WTC11 (cell line): Measurements from ENCODE around the gene TAF5L. TPM values are rescaled to one million over a fixed set of nuclear protein-coding genes. Genes with fewer than 3 reads are reported as not detected.

ENCODE experiments used
- ATAC-seq: fragments of 200-7000 bp; cut with Tn5 transposase; 2 replicates; pipeline ENCODE4 v1.10.0; 2021; ENCODE audit warnings: mild to moderate bottlenecking, moderate library complexity
- CTCF ChIA-PET: fragments of 300-600 bp; sonication (Branson Sonifier 250); formaldehyde crosslinking; loops from one replicate; lab custom pipeline; 2021; ENCODE audit warnings: antibody characterized with exemption; lab: Charles Lee
- POLR2A ChIA-PET: fragments of 350-600 bp; sonication (Branson Sonifier 250); formaldehyde crosslinking; loops from one replicate; lab custom pipeline; 2021; ENCODE audit warnings: antibody characterized with exemption; lab: Charles Lee
- DNase-seq: peaks from one replicate; pipeline ENCODE4 v3.0.0; 2021; ENCODE audit warnings: low spot score
- H3K27ac Mint-ChIP-seq: 2 replicates; pipeline ENCODE4 v1.8.0; 2021; ENCODE audit warnings: mixed read lengths
- H3K27me3 Mint-ChIP-seq: 2 replicates; pipeline ENCODE4 v1.8.0; 2021; ENCODE audit warnings: low read depth, mild to moderate bottlenecking, moderate library complexity, mixed read lengths
- H3K36me3 Mint-ChIP-seq: 2 replicates; pipeline ENCODE4 v1.8.0; 2021; ENCODE audit warnings: mixed read lengths
- H3K4me1 Mint-ChIP-seq: 2 replicates; pipeline ENCODE4 v1.8.0; 2022; ENCODE audit warnings: mixed read lengths
- H3K4me3 Mint-ChIP-seq: 2 replicates; pipeline ENCODE4 v1.8.0; 2021; ENCODE audit warnings: mild to moderate bottlenecking, moderate library complexity, mixed read lengths
- H3K9me3 Mint-ChIP-seq: 2 replicates; pipeline ENCODE4 v1.8.0; 2021; ENCODE audit warnings: mixed read lengths
- ATF6 ChIP-seq: sonication (generic); formaldehyde crosslinking; IDR thresholded peaks from 2 replicates; pipeline ENCODE4 v1.8.1; 2023; ENCODE audit warnings: mild to moderate bottlenecking, missing genetic modification reagents
- E2F1 ChIP-seq: sonication (generic); formaldehyde crosslinking; IDR thresholded peaks from 2 replicates; pipeline ENCODE4 v1.8.0; 2022; ENCODE audit warnings: mild to moderate bottlenecking, missing genetic modification reagents
- E2F4 ChIP-seq: sonication (generic); formaldehyde crosslinking; IDR thresholded peaks from 2 replicates; pipeline ENCODE4 v1.8.1; 2022; ENCODE audit warnings: low read depth, mild to moderate bottlenecking, moderate library complexity, missing genetic modification reagents, borderline replicate concordance
- HMGXB4 ChIP-seq: sonication (generic); formaldehyde crosslinking; IDR thresholded peaks from 2 replicates; pipeline ENCODE4 v1.8.1; 2023; ENCODE audit warnings: mild to moderate bottlenecking, moderate library complexity, missing genetic modification reagents
- IRF2 ChIP-seq: sonication (generic); formaldehyde crosslinking; IDR thresholded peaks from 2 replicates; pipeline ENCODE4 v1.8.0; 2022; ENCODE audit warnings: low read depth, missing genetic modification reagents, borderline replicate concordance
- JAZF1 ChIP-seq: fragments of 250-450 bp; sonication (Bioruptor Pico); IDR thresholded peaks from 2 replicates; pipeline ENCODE4 v1.9.0; 2021; ENCODE audit warnings: moderate library complexity, mild to moderate bottlenecking, inconsistent platforms
- JUN ChIP-seq: sonication (generic); formaldehyde crosslinking; IDR thresholded peaks from 2 replicates; pipeline ENCODE4 v1.8.0; 2023; ENCODE audit warnings: mild to moderate bottlenecking, missing genetic modification reagents
- KAT7 ChIP-seq: sonication (generic); formaldehyde crosslinking; IDR thresholded peaks from 2 replicates; pipeline ENCODE4 v1.8.1; 2023; ENCODE audit warnings: missing genetic modification reagents, mild to moderate bottlenecking, borderline replicate concordance
- MXD4 ChIP-seq: fragments of 250-450 bp; sonication (Bioruptor Pico); IDR thresholded peaks from 2 replicates; pipeline ENCODE4 v1.8.0; 2021; ENCODE audit warnings: mild to moderate bottlenecking, moderate library complexity, borderline replicate concordance
- PREB ChIP-seq: sonication (generic); formaldehyde crosslinking; IDR thresholded peaks from 2 replicates; pipeline ENCODE4 v1.8.1; 2022; ENCODE audit warnings: mild to moderate bottlenecking, missing genetic modification reagents, moderate library complexity, borderline replicate concordance
- RORB ChIP-seq: fragments of 250-450 bp; sonication (Bioruptor Pico); IDR thresholded peaks from 2 replicates; pipeline ENCODE4 v1.9.0; 2021; ENCODE audit warnings: mild to moderate bottlenecking
- SMAD4 ChIP-seq: sonication (generic); formaldehyde crosslinking; IDR thresholded peaks from 2 replicates; pipeline ENCODE4 v1.8.0; 2022; ENCODE audit warnings: mild to moderate bottlenecking, missing genetic modification reagents
- TP53 ChIP-seq: sonication (generic); formaldehyde crosslinking; IDR thresholded peaks from 2 replicates; pipeline ENCODE4 v1.8.1; 2023; ENCODE audit warnings: mild to moderate bottlenecking, missing genetic modification reagents
- ZMAT4 ChIP-seq: fragments of 250-450 bp; sonication (Bioruptor Pico); IDR thresholded peaks from 2 replicates; pipeline ENCODE4 v1.9.0; 2021; ENCODE audit warnings: mild to moderate bottlenecking
- ZNF396 ChIP-seq: fragments of 250-450 bp; sonication (Bioruptor Pico); IDR thresholded peaks from 2 replicates; pipeline ENCODE4 v1.8.0; 2021; ENCODE audit warnings: mild to moderate bottlenecking, moderate library complexity, borderline replicate concordance
- total RNA-seq: library from RNA; stranded (reverse); gene quantifications from 3 replicates; pipeline ENCODE4 v1.2.3, GENCODE V29; 2021

TAF5L gene
- total RNA-seq, 1 experiment from 2014 or later: 23.8 TPM

- no peak for TF ChIP-seq ATF6 (CRISPR knock-in tag)
- no peak for TF ChIP-seq ZNF396 (CRISPR knock-in tag)
- TF ChIP-seq PREB (CRISPR knock-in tag): no peak
- TF ChIP-seq HMGXB4: no peak
- no peak for TF ChIP-seq ZMAT4 (CRISPR knock-in tag)
Measured at GRCh38 chr1:229554886-229555621, 70.9 kb downstream of the TAF5L start (continued).

GRCh38 chr1:229553621-229554130 lies 72.2 kb downstream of the TAF5L start:
- no peaks in the 10 kb centered on the region for H3K9me3 Mint-ChIP-seq
- ChIA-PET CTCF (no interaction called here), POLR2A (no interaction called here)
- TF ChIP-seq RORB (CRISPR knock-in tag) (no peak), SMAD4 (CRISPR knock-in tag) (no peak), E2F4 (no peak), ZMAT4 (CRISPR knock-in tag) (no peak), IRF2 (CRISPR knock-in tag) (no peak), TP53 (no peak), KAT7 (CRISPR knock-in tag) (no peak), MXD4 (CRISPR knock-in tag) (no peak), E2F1 (CRISPR knock-in tag) (no peak), JAZF1 (no peak), JUN (CRISPR knock-in tag) (no peak)
- ATAC-seq (no peak), DNase-seq (no peak)
- H3K27me3 Mint-ChIP-seq: no peaks in the 10 kb centered on the region
- peaks cover 26% of the 10 kb centered on the region for H3K4me1 Mint-ChIP-seq
- H3K36me3 Mint-ChIP-seq: no peaks in the 10 kb centered on the region
- H3K4me3 Mint-ChIP-seq: no peak overlapping the region
- 0 out of 2 replicates have a peak overlapping the region, but pooled peaks have one; percentile 12 for H3K27ac Mint-ChIP-seq
